ENCODE results near the gene GAK.

Gene GAK

DNA sequence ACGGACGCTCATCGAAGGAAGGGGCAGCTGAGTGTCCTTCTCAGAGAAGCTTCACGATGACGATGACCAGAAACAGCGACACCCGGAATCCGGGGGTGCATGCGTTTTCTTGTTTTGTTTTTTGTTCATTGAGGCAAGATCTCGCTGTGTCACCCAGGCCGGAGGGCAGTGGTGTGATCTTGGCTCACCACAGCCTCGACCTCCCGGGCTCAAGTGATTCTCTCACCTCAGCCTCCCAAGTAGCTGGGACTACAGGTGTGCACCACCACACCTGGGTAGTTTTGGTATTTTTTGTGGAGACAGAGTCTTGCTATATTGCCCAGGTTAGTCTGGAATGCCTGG is 21.4 kb upstream of the GAK start:
- no peak for TF ChIP-seq CTCF (IDR thresholded peaks at IDR 0.05; ENCODE audit: extremely low read depth, missing control alignments)
- DNase-seq (ENCODE audit: low spot score): no peak

- no peak for DNase-seq (ENCODE audit: low spot score)
- no peak for TF ChIP-seq CTCF (IDR thresholded peaks at IDR 0.05; ENCODE audit: extremely low read depth, missing control alignments)
These were observed 20.9 kb upstream of the GAK start for GRCh38 chr4:952881-953573.

DNA sequence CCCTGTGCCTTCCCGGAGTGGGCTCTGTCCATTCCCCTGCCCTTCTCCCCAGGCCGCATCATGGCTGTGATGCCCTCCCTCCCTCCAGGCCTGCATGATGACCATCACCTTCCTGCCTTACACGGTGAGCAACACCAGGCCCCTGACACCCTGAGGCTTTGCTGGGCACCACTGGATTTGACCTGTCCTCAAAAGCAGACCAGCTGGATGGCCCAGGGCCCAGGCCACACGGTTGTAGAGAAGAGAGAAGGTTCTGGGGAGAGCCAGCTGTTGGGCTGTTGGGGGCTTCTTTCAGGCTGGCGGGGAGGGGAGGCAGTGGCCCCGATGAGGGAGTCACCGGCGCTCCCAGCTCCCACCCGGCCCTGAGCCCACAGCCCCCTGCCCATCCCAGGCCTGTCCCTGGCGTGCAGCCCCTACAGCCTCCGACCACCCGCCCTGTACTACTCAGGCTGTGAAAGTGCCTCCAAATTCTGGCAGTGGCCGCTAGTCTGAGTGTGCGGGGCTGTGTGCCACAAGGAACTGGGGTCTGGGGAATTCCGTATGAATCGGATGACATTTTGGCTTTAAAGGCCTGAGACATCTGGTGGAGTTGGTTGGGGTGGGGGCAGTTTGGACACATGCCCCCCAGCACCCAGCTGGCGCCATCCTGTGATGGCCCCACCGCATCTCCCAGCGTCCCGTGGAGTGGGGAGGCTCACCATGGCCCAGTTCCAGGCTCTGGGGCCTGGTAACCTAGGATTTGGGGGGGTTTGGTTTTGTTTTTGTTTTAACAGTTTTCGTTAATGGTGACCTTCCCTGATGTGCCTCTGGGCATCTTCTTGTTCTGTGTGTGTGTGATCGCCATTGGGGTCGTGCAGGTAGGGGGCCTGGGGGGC is 19.7 kb upstream of the GAK start:
- no peak for TF ChIP-seq CTCF (IDR thresholded peaks at IDR 0.05; ENCODE audit: extremely low read depth, missing control alignments)
- no peak for DNase-seq (ENCODE audit: low spot score)

DNA sequence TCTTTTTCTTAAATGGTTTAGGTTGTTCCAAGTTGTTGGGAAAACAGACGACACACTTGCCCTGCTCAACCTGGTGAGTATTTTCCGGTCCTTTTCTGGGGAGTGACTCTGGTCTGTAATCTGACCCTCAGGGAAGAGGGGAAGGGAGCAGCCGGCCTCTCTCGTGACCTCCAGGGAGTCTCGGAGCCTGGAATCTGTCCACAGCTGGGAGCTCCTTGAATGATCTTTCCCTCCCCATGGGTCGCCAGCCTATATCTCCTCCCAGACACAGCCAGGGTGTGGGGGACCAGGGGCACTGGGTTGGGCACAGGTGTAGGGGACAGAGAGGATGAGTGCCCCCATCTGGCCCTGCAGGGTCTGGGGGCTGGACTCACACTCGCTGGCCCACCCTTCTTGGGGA is 19.1 kb upstream of the GAK start:
- DNase-seq (ENCODE audit: low spot score): no peak

GRCh38 chr4:950136-951020 is 18.3 kb upstream of the GAK start:
- DNase-seq (ENCODE audit: low spot score): no peak
- TF ChIP-seq CTCF (IDR thresholded peaks at IDR 0.05; ENCODE audit: extremely low read depth, missing control alignments): no peak

More for the DNA sequence above, 19.1 kb upstream of the GAK start:
- no peak for TF ChIP-seq CTCF (IDR thresholded peaks at IDR 0.05; ENCODE audit: extremely low read depth, missing control alignments)

DNA sequence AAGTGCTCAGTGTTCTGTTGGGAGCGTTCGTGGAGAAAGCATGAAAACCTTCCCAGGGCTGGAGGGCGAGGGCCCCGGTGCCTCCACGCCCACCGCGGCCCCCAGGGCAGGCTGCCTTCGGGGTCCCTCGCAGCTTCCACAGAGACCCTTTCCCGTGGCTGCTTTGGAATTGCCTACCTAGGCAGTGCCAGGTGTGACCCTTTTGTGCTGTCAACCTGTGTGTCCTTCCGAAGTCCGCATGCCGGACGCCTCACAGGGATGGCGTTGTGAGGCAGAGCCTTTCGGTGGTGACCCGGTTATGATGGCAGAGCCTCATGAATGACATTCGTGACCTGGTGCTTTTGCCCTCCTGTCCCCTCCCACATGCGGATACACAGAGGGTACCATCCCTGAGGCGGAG is 17.5 kb upstream of the GAK start:
- no peak for DNase-seq (ENCODE audit: low spot score)

More for the DNA sequence above, 17.5 kb upstream of the GAK start:
- TF ChIP-seq CTCF (IDR thresholded peaks at IDR 0.05; ENCODE audit: extremely low read depth, missing control alignments): no peak
